ENCODE measurements around the gene TRAF7. TPM values are rescaled to one million over a fixed set of nuclear protein-coding genes. Genes with fewer than 3 reads are reported as not detected.

TRAF7 gene
- total and polyA plus RNA-seq, 2 of the 13 experiments (the other 11 are each of a cell fraction or from before 2014, with no cell fraction given): 47.9 to 65.6 TPM

MicroRNAs encoded within 50 kb of the gene (microRNA counts, 767-probe panel; counts per million panel counts)
- microRNA hsa-miR-3180 (not detected), microRNA hsa-miR-4516 (not detected)

Small RNA genes lying within 50 kb of the gene (microRNA-seq; reads per million reads assigned to microRNA genes)
- not detected for gene MIR3180-5
- gene MIR4516: not detected
- not detected for gene MIR6511B1

Small RNA genes lying within 50 kb of the gene (small RNA-seq; reads per million reads assigned to genes)
- gene MIR3180-5 (ENCODE audit: insufficient read depth in 2 of 3, insufficient read length in 3 of 3, low read depth in 2 of 3, low replicate concordance in 1 of 3) (0 reads per million in 3 experiments), gene MIR4516 (ENCODE audit: insufficient read depth in 2 of 3, insufficient read length in 3 of 3, low read depth in 2 of 3, low replicate concordance in 1 of 3) (0 reads per million in 3 experiments), gene RF00019 (ENCODE audit: insufficient read depth in 2 of 3, insufficient read length in 3 of 3, low read depth in 2 of 3, low replicate concordance in 1 of 3) (0 reads per million in 3 experiments), gene SNORD60 (ENCODE audit: insufficient read depth in 2 of 3, insufficient read length in 3 of 3, low read depth in 2 of 3, low replicate concordance in 1 of 3) (0 reads per million in 3 experiments)

Other genes with a start within 250 kb of the TRAF7 start
- gene HS3ST6, start 237.4 kb upstream of the TRAF7 start, total RNA-seq (2016; rRNA removed; fragmentation: Illumina TruSeq; extraction: Trizol): not detected in 2 replicates
- not detected in 2 replicates for gene HS3ST6, start 237.4 kb upstream of the TRAF7 start, polyA plus RNA-seq (2011; rRNA removed)
- gene MSRB1, start 212.6 kb upstream of the TRAF7 start, total RNA-seq (2016; rRNA removed; fragmentation: Illumina TruSeq; extraction: Trizol): 32.1 and 49.0 TPM in 2 replicates
- 75.4 and 84.2 TPM in 2 replicates for gene MSRB1, start 212.6 kb upstream of the TRAF7 start, polyA plus RNA-seq (2011; rRNA removed)
- not detected in 2 replicates for gene RPL3L, start 201.1 kb upstream of the TRAF7 start, total RNA-seq (2016; rRNA removed; fragmentation: Illumina TruSeq; extraction: Trizol)
- gene RPL3L, start 201.1 kb upstream of the TRAF7 start, polyA plus RNA-seq (2011; rRNA removed): 0.17 and 0.30 TPM in 2 replicates
- 143 and 157 TPM in 2 replicates for gene NDUFB10, start 196.2 kb upstream of the TRAF7 start, total RNA-seq (2016; rRNA removed; fragmentation: Illumina TruSeq; extraction: Trizol)
- 68.6 and 73.7 TPM in 2 replicates for gene NDUFB10, start 196.2 kb upstream of the TRAF7 start, polyA plus RNA-seq (2011; rRNA removed)
- 1,908 and 1,988 TPM in 2 replicates for gene RPS2, start 191.0 kb upstream of the TRAF7 start, total RNA-seq (2016; rRNA removed; fragmentation: Illumina TruSeq; extraction: Trizol)
- gene RPS2, start 191.0 kb upstream of the TRAF7 start, polyA plus RNA-seq (2011; rRNA removed): 4,513 and 4,514 TPM in 2 replicates
- not detected in 2 replicates for gene RNF151, start 188.9 kb upstream of the TRAF7 start, total RNA-seq (2016; rRNA removed; fragmentation: Illumina TruSeq; extraction: Trizol)
- not detected in 2 replicates for gene RNF151, start 188.9 kb upstream of the TRAF7 start, polyA plus RNA-seq (2011; rRNA removed)
- 31.2 and 38.0 TPM in 2 replicates for gene TBL3, start 183.7 kb upstream of the TRAF7 start, total RNA-seq (2016; rRNA removed; fragmentation: Illumina TruSeq; extraction: Trizol)
- 16.8 and 24.9 TPM in 2 replicates for gene TBL3, start 183.7 kb upstream of the TRAF7 start, polyA plus RNA-seq (2011; rRNA removed)
- 0.21 and 1.4 TPM in 2 replicates for gene NOXO1, start 174.3 kb upstream of the TRAF7 start, total RNA-seq (2016; rRNA removed; fragmentation: Illumina TruSeq; extraction: Trizol)
- 0.69 and 1.4 TPM in 2 replicates for gene NOXO1, start 174.3 kb upstream of the TRAF7 start, polyA plus RNA-seq (2011; rRNA removed)
- 68.3 and 71.7 TPM in 2 replicates for gene GFER, start 171.6 kb upstream of the TRAF7 start, total RNA-seq (2016; rRNA removed; fragmentation: Illumina TruSeq; extraction: Trizol)
- 28.6 and 35.9 TPM in 2 replicates for gene GFER, start 171.6 kb upstream of the TRAF7 start, polyA plus RNA-seq (2011; rRNA removed)
- gene SYNGR3, start 165.8 kb upstream of the TRAF7 start, total RNA-seq (2016; rRNA removed; fragmentation: Illumina TruSeq; extraction: Trizol): 0.58 and 0.97 TPM in 2 replicates
- 5.7 and 7.4 TPM in 2 replicates for gene SYNGR3, start 165.8 kb upstream of the TRAF7 start, polyA plus RNA-seq (2011; rRNA removed)
- 9.5 and 13.5 TPM in 2 replicates for gene ZNF598, start 146.0 kb upstream of the TRAF7 start, total RNA-seq (2016; rRNA removed; fragmentation: Illumina TruSeq; extraction: Trizol)
- gene ZNF598, start 146.0 kb upstream of the TRAF7 start, polyA plus RNA-seq (2011; rRNA removed): 14.2 and 17.6 TPM in 2 replicates
- gene NPW, start 136.0 kb upstream of the TRAF7 start, total RNA-seq (2016; rRNA removed; fragmentation: Illumina TruSeq; extraction: Trizol): 0.97 TPM in 1 of 2 replicates, not detected in the other
- gene NPW, start 136.0 kb upstream of the TRAF7 start, polyA plus RNA-seq (2011; rRNA removed): 0.24 and 0.25 TPM in 2 replicates
- 15.8 and 23.7 TPM in 2 replicates for gene NHERF2, start 128.9 kb upstream of the TRAF7 start, total RNA-seq (2016; rRNA removed; fragmentation: Illumina TruSeq; extraction: Trizol)
- gene NHERF2, start 128.9 kb upstream of the TRAF7 start, polyA plus RNA-seq (2011; rRNA removed): 39.3 and 47.2 TPM in 2 replicates
- gene NTHL1, start 107.9 kb upstream of the TRAF7 start, total RNA-seq (2016; rRNA removed; fragmentation: Illumina TruSeq; extraction: Trizol): 64.8 and 64.9 TPM in 2 replicates
- 47.5 and 55.6 TPM in 2 replicates for gene NTHL1, start 107.9 kb upstream of the TRAF7 start, polyA plus RNA-seq (2011; rRNA removed)
- 10.3 and 19.6 TPM in 2 replicates for gene TSC2, start 107.8 kb upstream of the TRAF7 start, total RNA-seq (2016; rRNA removed; fragmentation: Illumina TruSeq; extraction: Trizol)
- 40.4 and 44.6 TPM in 2 replicates for gene TSC2, start 107.8 kb upstream of the TRAF7 start, polyA plus RNA-seq (2011; rRNA removed)
- 9.1 and 22.1 TPM in 2 replicates for gene PKD1, start 19.9 kb upstream of the TRAF7 start, total RNA-seq (2016; rRNA removed; fragmentation: Illumina TruSeq; extraction: Trizol)
- 23.0 and 40.7 TPM in 2 replicates for gene PKD1, start 19.9 kb upstream of the TRAF7 start, polyA plus RNA-seq (2011; rRNA removed)
- 0.45 and 0.86 TPM in 2 replicates for gene RAB26, start 7.2 kb upstream of the TRAF7 start, total RNA-seq (2016; rRNA removed; fragmentation: Illumina TruSeq; extraction: Trizol)
- 3.6 and 3.7 TPM in 2 replicates for gene RAB26, start 7.2 kb upstream of the TRAF7 start, polyA plus RNA-seq (2011; rRNA removed)
- 1.2 and 1.4 TPM in 2 replicates for gene CASKIN1, start 40.8 kb downstream of the TRAF7 start, total RNA-seq (2016; rRNA removed; fragmentation: Illumina TruSeq; extraction: Trizol)
- 2.2 and 9.4 TPM in 2 replicates for gene CASKIN1, start 40.8 kb downstream of the TRAF7 start, polyA plus RNA-seq (2011; rRNA removed)
- 25.2 and 30.8 TPM in 2 replicates for gene MLST8, start 49.7 kb downstream of the TRAF7 start, total RNA-seq (2016; rRNA removed; fragmentation: Illumina TruSeq; extraction: Trizol)
- gene MLST8, start 49.7 kb downstream of the TRAF7 start, polyA plus RNA-seq (2011; rRNA removed): 70.9 and 72.7 TPM in 2 replicates
- gene BRICD5, start 55.1 kb downstream of the TRAF7 start, total RNA-seq (2016; rRNA removed; fragmentation: Illumina TruSeq; extraction: Trizol): 1.7 and 5.8 TPM in 2 replicates
- 1.6 and 2.0 TPM in 2 replicates for gene BRICD5, start 55.1 kb downstream of the TRAF7 start, polyA plus RNA-seq (2011; rRNA removed)
- gene PGP, start 59.1 kb downstream of the TRAF7 start, total RNA-seq (2016; rRNA removed; fragmentation: Illumina TruSeq; extraction: Trizol): 15.6 and 18.3 TPM in 2 replicates
- gene PGP, start 59.1 kb downstream of the TRAF7 start, polyA plus RNA-seq (2011; rRNA removed): 7.3 and 8.4 TPM in 2 replicates
- gene E4F1, start 67.8 kb downstream of the TRAF7 start, total RNA-seq (2016; rRNA removed; fragmentation: Illumina TruSeq; extraction: Trizol): 10.3 and 19.5 TPM in 2 replicates
- gene E4F1, start 67.8 kb downstream of the TRAF7 start, polyA plus RNA-seq (2011; rRNA removed): 13.8 and 17.2 TPM in 2 replicates
- 0.11 and 0.44 TPM in 2 replicates for gene DNASE1L2, start 80.7 kb downstream of the TRAF7 start, total RNA-seq (2016; rRNA removed; fragmentation: Illumina TruSeq; extraction: Trizol)
- gene DNASE1L2, start 80.7 kb downstream of the TRAF7 start, polyA plus RNA-seq (2011; rRNA removed): 0.50 and 1.2 TPM in 2 replicates
- gene ECI1, start 95.8 kb downstream of the TRAF7 start, total RNA-seq (2016; rRNA removed; fragmentation: Illumina TruSeq; extraction: Trizol): 73.8 and 82.0 TPM in 2 replicates
- gene ECI1, start 95.8 kb downstream of the TRAF7 start, polyA plus RNA-seq (2011; rRNA removed): 102 and 117 TPM in 2 replicates
- gene RNPS1, start 112.3 kb downstream of the TRAF7 start, total RNA-seq (2016; rRNA removed; fragmentation: Illumina TruSeq; extraction: Trizol): 126 and 127 TPM in 2 replicates
- gene RNPS1, start 112.3 kb downstream of the TRAF7 start, polyA plus RNA-seq (2011; rRNA removed): 124 and 133 TPM in 2 replicates
- 0.41 and 0.60 TPM in 2 replicates for gene ABCA3, start 184.9 kb downstream of the TRAF7 start, total RNA-seq (2016; rRNA removed; fragmentation: Illumina TruSeq; extraction: Trizol)
- 1.5 and 2.3 TPM in 2 replicates for gene ABCA3, start 184.9 kb downstream of the TRAF7 start, polyA plus RNA-seq (2011; rRNA removed)